GM19238 (cell line): ENCODE measurements around the gene GLRA3.
"Not testable (repeated sequence)": the region's sequence is repeated elsewhere in the genome, so short reads cannot be mapped to it uniquely, and the experiment has no call there.

Experiments
- DNase-seq: peaks from one replicate; pipeline ENCODE4 v3.0.0; 2011; ENCODE audit warnings: low spot score; ENCODE audit not compliant: insufficient read length

GLRA3 gene

GRCh38 chr4:174714393-174715211 lies 114.4 kb downstream of the GLRA3 start:
- DNase-seq = peak; percentile 16

- no peak for DNase-seq
Observed at GRCh38 chr4:174713821-174714220, 115.2 kb downstream of the GLRA3 start.

GRCh38 chr4:174713181-174713580 lies 115.9 kb downstream of the GLRA3 start:
- DNase-seq = no peak

- no peak for DNase-seq
Observed at GRCh38 chr4:174709526-174709925, 119.5 kb downstream of the GLRA3 start.

GRCh38 chr4:174708381-174708780 lies 120.7 kb downstream of the GLRA3 start:
- no peak for DNase-seq

- DNase-seq = no peak
Observed at GRCh38 chr4:174707902-174708301, 121.1 kb downstream of the GLRA3 start.

- no peak for DNase-seq
Observed at GRCh38 chr4:174707051-174707676, 121.9 kb downstream of the GLRA3 start.

- DNase-seq = no peak
Observed at GRCh38 chr4:174702979-174703478, 126.0 kb downstream of the GLRA3 start.

- DNase-seq = no peak
Observed at GRCh38 chr4:174699654-174700053, 129.4 kb downstream of the GLRA3 start.

- DNase-seq = no peak
Observed at GRCh38 chr4:174697896-174698295, 131.2 kb downstream of the GLRA3 start.

- DNase-seq = no peak
Observed at GRCh38 chr4:174697202-174697601, 131.8 kb downstream of the GLRA3 start.

GRCh38 chr4:174696657-174697056 lies 132.4 kb downstream of the GLRA3 start:
- no peak for DNase-seq

- not testable (repeated sequence) for DNase-seq
Observed at GRCh38 chr4:174691876-174692275, 137.2 kb downstream of the GLRA3 start.

GRCh38 chr4:174690665-174691064 lies 138.4 kb downstream of the GLRA3 start:
- DNase-seq = no peak

GRCh38 chr4:174689618-174690017 lies 139.4 kb downstream of the GLRA3 start:
- no peak for DNase-seq

- DNase-seq = no peak
Observed at GRCh38 chr4:174686826-174687225, 142.2 kb downstream of the GLRA3 start.

GRCh38 chr4:174681723-174682300 lies 147.2 kb downstream of the GLRA3 start:
- DNase-seq = no peak

GRCh38 chr4:174674305-174674840 lies 154.7 kb downstream of the GLRA3 start:
- DNase-seq = no peak

GRCh38 chr4:174673865-174674264 lies 155.2 kb downstream of the GLRA3 start:
- no peak for DNase-seq

- DNase-seq = no peak
Observed at GRCh38 chr4:174672276-174672675, 156.8 kb downstream of the GLRA3 start.

GRCh38 chr4:174669270-174669669 lies 159.8 kb downstream of the GLRA3 start:
- no peak for DNase-seq

GRCh38 chr4:174665799-174666198 lies 163.2 kb downstream of the GLRA3 start:
- DNase-seq = no peak
